GM06990 (cell line): ENCODE results near the gene JAZF1.

Experiments
- DNase-seq: peaks from one replicate; pipeline ENCODE4 v3.0.0-alpha.2; 2011; ENCODE audit not compliant: insufficient read length; ENCODE audit errors: extremely low read depth
- H3K27me3 ChIP-seq: replicated peaks from 2 replicates; pipeline ENCODE4 v1.6.0; 2011; ENCODE audit warnings: low read length; ENCODE audit not compliant: control insufficient read depth, insufficient read depth
- H3K36me3 ChIP-seq: 2 replicates; pipeline ENCODE4 v1.5.1; 2011; ENCODE audit warnings: low read length; ENCODE audit not compliant: control insufficient read depth, insufficient read depth
- H3K4me3 ChIP-seq: replicated peaks from 2 replicates; pipeline ENCODE4 v1.5.1; 2011; ENCODE audit warnings: low read depth, mild to moderate bottlenecking, control low read depth, low read length
- CTCF ChIP-seq: IDR thresholded peaks from 2 replicates; pipeline ENCODE4 v1.5.1; 2011; ENCODE audit warnings: low read length, control low read depth, mild to moderate bottlenecking, inconsistent platforms; ENCODE audit not compliant: insufficient read depth, poor library complexity, severe bottlenecking

The JAZF1 gene

GRCh38 chr7:28060371-28060950, 120.1 kb downstream of the JAZF1 start:
- no peak for TF ChIP-seq CTCF
- Histone ChIP-seq H3K4me3 (no peak overlapping the region), H3K36me3 (no peaks in the 10 kb centered on the region), H3K27me3 (no peaks in the 10 kb centered on the region)
- no peak for DNase-seq

GRCh38 chr7:28055161-28055544, 125.4 kb downstream of the JAZF1 start:
- TF ChIP-seq CTCF: no peak
- Histone ChIP-seq H3K27me3 (no peaks in the 10 kb centered on the region), H3K4me3 (no peak overlapping the region), H3K36me3 (no peaks in the 10 kb centered on the region)
- no peak for DNase-seq

- TF ChIP-seq CTCF: no peak
- no peak overlapping the region for H3K4me3 ChIP-seq
- H3K27me3 ChIP-seq: no peaks in the 10 kb centered on the region; the same call in 1 of the 2 replicates
- DNase-seq: no peak
- no peaks in the 10 kb centered on the region for H3K36me3 ChIP-seq
Measured at GRCh38 chr7:28054531-28055160, 125.9 kb downstream of the JAZF1 start.

GRCh38 chr7:28052933-28053332, 127.7 kb downstream of the JAZF1 start:
- no peak for TF ChIP-seq CTCF
- no peak for DNase-seq

GRCh38 chr7:28048694-28049093, 131.9 kb downstream of the JAZF1 start:
- Histone ChIP-seq H3K36me3 (no peaks in the 10 kb centered on the region), H3K4me3 (no peak overlapping the region), H3K27me3 (no peaks in the 10 kb centered on the region; the same call in 1 of the 2 replicates)
- DNase-seq: no peak
- TF ChIP-seq CTCF: no peak

More at GRCh38 chr7:28052933-28053332, 127.7 kb downstream of the JAZF1 start:
- no peaks in the 10 kb centered on the region for H3K36me3 ChIP-seq
- H3K27me3 ChIP-seq: no peaks in the 10 kb centered on the region; the same call in 1 of the 2 replicates
- no peak overlapping the region for H3K4me3 ChIP-seq

- TF ChIP-seq CTCF: no peak
- DNase-seq: no peak
- H3K36me3 ChIP-seq: no peaks in the 10 kb centered on the region
- no peaks in the 10 kb centered on the region; the same call in 1 of the 2 replicates for H3K27me3 ChIP-seq
- H3K4me3 ChIP-seq: no peak overlapping the region
Measured at GRCh38 chr7:28046035-28046434, 134.6 kb downstream of the JAZF1 start.
